Measurements from ENCODE around the gene ADPRS. TPM values are rescaled to one million over a fixed set of nuclear protein-coding genes. Genes with fewer than 3 reads are reported as not detected.

The ADPRS gene
- total and polyA plus RNA-seq, 9 of the 15 experiments (the other 6 are each of a cell fraction or from before 2014, with no cell fraction given), result 5.9 to 40.0 (median 27.4) TPM

GRCh38 chr1:36096500-36097432, 8.1 kb downstream of the ADPRS start (continued):
- TF ChIP-seq ZNF609 (CRISPR knock-in tag; IDR thresholded peaks at IDR 0.05; ENCODE audit: borderline replicate concordance), result no peak
- TF ChIP-seq ZNF217 (CRISPR knock-in tag; IDR thresholded peaks at IDR 0.05), result no peak
- no peak for TF ChIP-seq ZNF445 (CRISPR knock-in tag; IDR thresholded peaks at IDR 0.05; ENCODE audit: low read depth)
- TF ChIP-seq NR2C1 (IDR thresholded peaks at IDR 0.05), result no peak
- no peak for TF ChIP-seq NR2C1 (tag; IDR thresholded peaks at IDR 0.05)
- no peak for TF ChIP-seq MAFK (IDR thresholded peaks at IDR 0.05; ENCODE audit: low read length)
- TF ChIP-seq FIP1L1 (IDR thresholded peaks at IDR 0.05; ENCODE audit: low read depth, low read length, poor library complexity, severe bottlenecking), result no peak
- no peak for TF ChIP-seq MLX (CRISPR knock-in tag; conservative IDR thresholded peaks at IDR 0.05)
- no peak for TF ChIP-seq ZNF311 (CRISPR knock-in tag; IDR thresholded peaks at IDR 0.05)
- no peak for TF ChIP-seq NCOA4 (IDR thresholded peaks at IDR 0.05; ENCODE audit: partially characterized antibody)
- peak; percentile 70 for TF ChIP-seq MAX (CRISPR knock-in tag; IDR thresholded peaks at IDR 0.05)
